Measurements from ENCODE around the gene CDYL2.

- TF ChIP-seq, protein P1, sequence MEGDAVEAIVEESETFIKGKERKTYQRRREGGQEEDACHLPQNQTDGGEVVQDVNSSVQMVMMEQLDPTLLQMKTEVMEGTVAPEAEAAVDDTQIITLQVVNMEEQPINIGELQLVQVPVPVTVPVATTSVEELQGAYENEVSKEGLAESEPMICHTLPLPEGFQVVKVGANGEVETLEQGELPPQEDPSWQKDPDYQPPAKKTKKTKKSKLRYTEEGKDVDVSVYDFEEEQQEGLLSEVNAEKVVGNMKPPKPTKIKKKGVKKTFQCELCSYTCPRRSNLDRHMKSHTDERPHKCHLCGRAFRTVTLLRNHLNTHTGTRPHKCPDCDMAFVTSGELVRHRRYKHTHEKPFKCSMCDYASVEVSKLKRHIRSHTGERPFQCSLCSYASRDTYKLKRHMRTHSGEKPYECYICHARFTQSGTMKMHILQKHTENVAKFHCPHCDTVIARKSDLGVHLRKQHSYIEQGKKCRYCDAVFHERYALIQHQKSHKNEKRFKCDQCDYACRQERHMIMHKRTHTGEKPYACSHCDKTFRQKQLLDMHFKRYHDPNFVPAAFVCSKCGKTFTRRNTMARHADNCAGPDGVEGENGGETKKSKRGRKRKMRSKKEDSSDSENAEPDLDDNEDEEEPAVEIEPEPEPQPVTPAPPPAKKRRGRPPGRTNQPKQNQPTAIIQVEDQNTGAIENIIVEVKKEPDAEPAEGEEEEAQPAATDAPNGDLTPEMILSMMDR (IDR thresholded peaks at IDR 0.05), result no peak
- TF ChIP-seq EZH2 (IDR thresholded peaks at IDR 0.05), result no peak
These were observed 120.8 kb downstream of the CDYL2 start for GRCh38 chr16:80683646-80684045.
